Measurements from ENCODE around the gene SPOCK2. TPM values are rescaled to one million over a fixed set of nuclear protein-coding genes. Genes with fewer than 3 reads are reported as not detected.

The SPOCK2 gene
- total RNA-seq, 1 donor from 2014 or later, result 27.8 TPM

DNA sequence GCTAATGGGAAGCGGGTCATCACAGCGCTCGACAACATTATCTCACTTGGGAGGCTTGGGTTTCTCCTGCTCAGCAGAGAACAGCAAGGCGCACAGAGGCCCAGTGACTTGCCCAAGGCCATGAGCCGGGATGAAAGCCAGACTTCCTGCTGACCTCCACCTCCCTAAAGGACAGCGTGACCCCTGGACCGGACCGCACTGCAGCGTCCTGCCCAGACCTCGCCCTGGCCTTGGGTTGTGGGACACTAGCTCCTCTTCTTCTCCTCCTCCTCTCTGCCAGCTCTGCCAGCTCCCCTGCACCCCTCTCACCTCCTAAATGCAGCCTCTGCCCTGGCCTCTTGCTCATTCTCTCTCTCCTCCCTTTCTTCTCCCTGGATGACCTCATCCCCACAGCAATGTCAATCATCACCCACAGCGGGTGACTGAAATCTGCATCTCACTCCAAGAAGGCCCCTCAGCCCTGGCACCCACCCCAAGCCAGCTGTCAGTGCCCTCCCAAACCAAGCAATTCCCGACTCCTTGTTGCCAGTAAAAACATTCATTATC is 19.4 kb downstream of the SPOCK2 start:
- Mint-ChIP-seq H3K27me3 (no peaks in the 10 kb centered on the region), H3K4me1 (peaks cover 3% of the 10 kb centered on the region), H3K36me3 (ENCODE audit: low read depth) (peaks cover 72% of the 10 kb centered on the region), H3K4me3 (no peak overlapping the region), H3K27ac (peak overlapping the region; percentile 35), H3K9me3 (no peaks in the 10 kb centered on the region)
- TF ChIP-seq, protein P1, sequence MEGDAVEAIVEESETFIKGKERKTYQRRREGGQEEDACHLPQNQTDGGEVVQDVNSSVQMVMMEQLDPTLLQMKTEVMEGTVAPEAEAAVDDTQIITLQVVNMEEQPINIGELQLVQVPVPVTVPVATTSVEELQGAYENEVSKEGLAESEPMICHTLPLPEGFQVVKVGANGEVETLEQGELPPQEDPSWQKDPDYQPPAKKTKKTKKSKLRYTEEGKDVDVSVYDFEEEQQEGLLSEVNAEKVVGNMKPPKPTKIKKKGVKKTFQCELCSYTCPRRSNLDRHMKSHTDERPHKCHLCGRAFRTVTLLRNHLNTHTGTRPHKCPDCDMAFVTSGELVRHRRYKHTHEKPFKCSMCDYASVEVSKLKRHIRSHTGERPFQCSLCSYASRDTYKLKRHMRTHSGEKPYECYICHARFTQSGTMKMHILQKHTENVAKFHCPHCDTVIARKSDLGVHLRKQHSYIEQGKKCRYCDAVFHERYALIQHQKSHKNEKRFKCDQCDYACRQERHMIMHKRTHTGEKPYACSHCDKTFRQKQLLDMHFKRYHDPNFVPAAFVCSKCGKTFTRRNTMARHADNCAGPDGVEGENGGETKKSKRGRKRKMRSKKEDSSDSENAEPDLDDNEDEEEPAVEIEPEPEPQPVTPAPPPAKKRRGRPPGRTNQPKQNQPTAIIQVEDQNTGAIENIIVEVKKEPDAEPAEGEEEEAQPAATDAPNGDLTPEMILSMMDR (IDR thresholded peaks at IDR 0.05), result no peak
- ATAC-seq (ENCODE audit: low read depth), result no peak
- DNase-seq, result no peak
- POLR2A ChIA-PET, result interaction anchor here (0.6 to 0.7 kb wide), 2 partner anchors 72 to 1750 kb away, joined by 4 to 6 read pairs; no protein-coding TSS in a partner anchor
- intact Hi-C loops (cut with micrococcal nuclease), result no loop called here
- CTCF ChIA-PET, result no interaction called here

DNA sequence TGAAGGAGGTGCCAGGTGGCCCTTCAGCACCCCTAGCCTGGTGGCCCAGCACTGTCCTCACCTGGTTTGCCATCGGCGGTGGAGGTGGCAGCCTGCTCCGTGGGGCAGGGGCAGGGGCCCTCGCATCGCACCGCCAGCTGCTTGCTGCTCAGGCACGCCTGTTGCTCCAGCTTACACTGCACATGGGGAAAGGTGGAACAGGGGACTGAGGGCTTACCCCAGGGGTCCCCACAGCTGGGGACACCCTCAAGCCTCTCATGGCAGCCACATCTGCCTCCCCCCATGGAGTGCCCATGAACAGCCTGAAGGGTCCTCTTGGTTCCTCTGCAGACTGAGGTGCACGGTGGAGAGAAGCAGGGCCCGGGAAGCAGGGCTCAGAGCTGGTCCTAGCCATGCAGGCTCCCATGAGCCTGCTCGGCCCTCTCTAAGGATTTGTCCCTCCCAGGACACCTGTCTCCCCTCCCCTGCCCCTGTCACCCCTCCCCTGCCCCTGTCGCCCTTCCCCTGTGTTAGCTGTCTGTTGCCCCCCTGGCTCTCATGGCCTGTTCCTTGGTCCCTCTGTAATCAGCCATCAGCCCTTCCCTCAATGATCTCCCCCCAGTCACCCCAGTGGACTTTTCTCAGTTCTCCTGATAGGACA is 20.1 kb downstream of the SPOCK2 start:
- peaks cover 73% of the 10 kb centered on the region for H3K36me3 Mint-ChIP-seq (ENCODE audit: low read depth)
- ATAC-seq (ENCODE audit: low read depth) (no peak), DNase-seq (no peak)
- no peaks in the 10 kb centered on the region for H3K4me1 Mint-ChIP-seq
- POLR2A ChIA-PET, result no interaction called here
- H3K27me3 Mint-ChIP-seq, result no peaks in the 10 kb centered on the region
- H3K27ac Mint-ChIP-seq, result no peak overlapping the region
- no peaks in the 10 kb centered on the region for H3K9me3 Mint-ChIP-seq
- TF ChIP-seq, protein P1 (IDR thresholded peaks at IDR 0.05), result no peak
- H3K4me3 Mint-ChIP-seq, result no peak overlapping the region
- intact Hi-C loops (cut with micrococcal nuclease), result no loop called here
- CTCF ChIA-PET, result interaction anchor here (0.5 to 0.9 kb wide), 2 partner anchors 20 to 158 kb away, joined by 3 to 6 read pairs; no protein-coding TSS in a partner anchor

DNA sequence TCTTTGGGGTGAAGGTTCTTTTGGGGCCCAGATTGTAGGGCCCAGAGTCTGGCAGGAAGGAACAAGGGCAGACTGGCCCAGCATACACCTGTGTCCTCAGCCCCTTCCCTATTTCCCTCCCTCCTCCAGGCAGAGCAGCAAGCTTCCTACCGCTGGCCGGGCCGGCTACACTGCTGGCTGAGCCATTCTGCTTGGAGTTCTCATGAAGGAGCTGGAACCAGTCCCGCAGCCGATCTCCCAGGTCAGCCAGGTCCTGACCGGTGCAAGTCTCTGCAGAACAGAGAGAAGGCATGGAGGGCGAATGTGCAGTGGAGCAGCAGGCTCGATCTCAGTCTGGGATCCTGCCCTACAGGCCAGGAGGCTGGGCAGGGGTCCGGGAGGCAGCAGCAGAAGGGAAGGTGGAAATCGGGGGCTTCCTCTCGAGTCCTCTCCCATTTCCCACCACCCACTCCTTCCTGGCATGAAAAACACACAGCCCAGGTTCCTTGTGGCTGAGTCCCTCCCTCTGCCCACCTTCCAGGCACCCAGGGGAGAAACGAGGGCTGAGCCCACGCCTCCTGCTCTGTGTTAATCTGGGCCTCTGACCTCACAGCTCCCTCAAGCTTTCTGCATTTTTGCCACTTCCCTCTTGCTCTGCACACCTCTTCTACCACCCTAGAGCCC is 20.8 kb downstream of the SPOCK2 start:
- no peaks in the 10 kb centered on the region for H3K9me3 Mint-ChIP-seq
- no peaks in the 10 kb centered on the region for H3K4me1 Mint-ChIP-seq
- ChIA-PET POLR2A (interaction anchor here (1.4 kb wide), 1 partner anchor 20 kb away, joined by 3 read pairs; the partner anchor contains the start of gene SPOCK2), CTCF (interaction anchor here (0.9 to 1.6 kb wide), 2 partner anchors 19 kb away, joined by 3 to 5 read pairs; no protein-coding TSS in a partner anchor)
- no peak overlapping the region for H3K27ac Mint-ChIP-seq
- intact Hi-C loops (cut with micrococcal nuclease), result no loop called here
- H3K36me3 Mint-ChIP-seq (ENCODE audit: low read depth), result peaks cover 75% of the 10 kb centered on the region
- ATAC-seq (ENCODE audit: low read depth) (no peak), DNase-seq (no peak)
- TF ChIP-seq, protein P1 (IDR thresholded peaks at IDR 0.05), result no peak
- no peaks in the 10 kb centered on the region for H3K27me3 Mint-ChIP-seq
- no peak overlapping the region for H3K4me3 Mint-ChIP-seq

DNA sequence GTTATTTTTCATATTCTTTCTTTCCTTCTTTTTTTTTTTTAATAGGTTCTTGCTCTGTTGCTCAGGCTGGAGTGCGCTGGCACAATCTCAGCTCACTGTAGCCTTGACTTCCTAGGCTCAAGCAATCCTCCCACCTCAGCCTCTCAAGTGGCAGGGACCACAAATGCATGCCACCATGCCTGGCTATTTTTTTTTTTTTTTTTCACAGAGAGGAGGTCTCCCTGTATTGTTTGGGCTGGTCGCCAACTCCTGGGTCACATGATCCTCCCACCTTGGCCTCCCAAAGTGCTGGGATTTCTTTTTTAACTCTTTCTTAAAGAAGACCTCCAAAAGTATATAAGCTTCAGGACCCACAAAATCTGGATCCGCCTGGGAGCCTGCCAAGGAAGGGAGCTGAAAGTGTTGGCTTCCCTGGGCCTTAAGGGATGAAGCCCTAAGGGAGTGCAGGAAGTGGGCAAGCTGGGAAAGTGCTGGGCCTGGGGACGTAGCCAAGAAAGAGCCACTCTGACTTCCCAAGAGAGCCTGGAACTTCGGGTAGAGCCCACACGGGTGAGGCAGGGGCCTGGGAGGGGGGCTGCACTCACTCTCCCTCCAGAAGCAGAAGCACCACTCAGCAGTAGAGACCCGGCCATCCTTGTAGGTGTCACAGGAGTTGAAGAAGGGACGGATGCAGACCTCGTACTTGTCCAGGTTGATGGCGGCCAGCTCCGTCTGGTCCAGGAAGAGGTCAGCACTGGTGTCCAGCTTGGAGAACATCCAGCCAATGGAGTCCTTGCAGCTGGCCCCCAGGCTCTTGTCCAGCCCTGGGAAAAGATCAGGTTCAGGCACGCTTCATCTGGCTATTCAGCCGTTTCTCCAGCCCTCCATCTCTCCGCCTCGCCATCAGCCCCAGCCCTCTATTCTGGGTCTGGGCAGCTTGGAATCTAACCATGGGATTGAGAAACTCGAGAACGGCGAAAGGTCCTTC is 21.8 kb downstream of the SPOCK2 start:
- ATAC-seq (ENCODE audit: low read depth), result no peak
- ChIA-PET POLR2A (interaction anchor here (1.4 kb wide), 1 partner anchor 21 kb away, joined by 3 read pairs; the partner anchor contains the start of gene SPOCK2), CTCF (interaction anchor here (1.6 kb wide), 1 partner anchor 18 kb away, joined by 5 read pairs; no protein-coding TSS in a partner anchor)
- Mint-ChIP-seq H3K4me3 (no peak overlapping the region), H3K4me1 (peaks cover 2% of the 10 kb centered on the region), H3K9me3 (no peaks in the 10 kb centered on the region), H3K27me3 (no peaks in the 10 kb centered on the region), H3K27ac (no peak overlapping the region), H3K36me3 (ENCODE audit: low read depth) (peaks cover 74% of the 10 kb centered on the region)
- no peak for DNase-seq
- intact Hi-C loops (cut with micrococcal nuclease), result no loop called here
- TF ChIP-seq, protein P1 (IDR thresholded peaks at IDR 0.05), result no peak

All from activated B cell treated with CpG ODN at 0.5 μM for 24 hours (primary cell).